Activated T-helper 1 cell treated with anti-CD3 and anti-CD28 coated beads, Interleukin-12 subunit alpha, Interleukin-12 subunit beta, Interleukin-2, Interleukin-4 antibody, amounts not matched to agents 30 ng/mL and 10 ng/mL and 1 ng/mL, durations not matched to agents 14 hours and 24 hours and 36 hours (primary cell): Measurements from ENCODE around the gene COMMD6. TPM values are rescaled to one million over a fixed set of nuclear protein-coding genes. Genes with fewer than 3 reads are reported as not detected.
A peak's percentile ranks its signal among the peaks of the same experiment; 100 is the strongest.
"Not testable (repeated sequence)": the region's sequence is repeated elsewhere in the genome, so short reads cannot be mapped to it uniquely, and the experiment has no call there.

Experiments used
- DNase-seq: peaks from one replicate; pipeline ENCODE4 v3.0.0; 2021; ENCODE audit warnings: low spot score
- H3K27ac Mint-ChIP-seq: one replicate; pipeline ENCODE4 v1.8.0; 2021; ENCODE audit warnings: mild to moderate bottlenecking, mixed read lengths
- H3K27me3 Mint-ChIP-seq: one replicate; pipeline ENCODE4 v1.8.0; 2022; ENCODE audit warnings: mild to moderate bottlenecking, moderate library complexity, mixed read lengths; ENCODE audit not compliant: insufficient read depth
- H3K36me3 Mint-ChIP-seq: one replicate; pipeline ENCODE4 v1.8.0; 2021; ENCODE audit warnings: low read depth, mixed read lengths
- H3K4me1 Mint-ChIP-seq: one replicate; pipeline ENCODE4 v1.8.0; 2021; ENCODE audit warnings: low read depth, mixed read lengths
- H3K4me3 Mint-ChIP-seq: one replicate; pipeline ENCODE4 v1.8.0; 2021; ENCODE audit warnings: mild to moderate bottlenecking, moderate library complexity, mixed read lengths
- H3K9me3 Mint-ChIP-seq: one replicate; pipeline ENCODE4 v1.8.0; 2021; ENCODE audit warnings: mixed read lengths
- intact Hi-C: fragments of 100-400 bp; cut with micrococcal nuclease; formaldehyde crosslinking; loops from one replicate; pipeline ENCODE4 v1.15.1; 2024
- total RNA-seq: library from RNA; stranded (reverse); gene quantifications from 2 replicates; pipeline ENCODE4 v1.2.3, GENCODE V29; 2022

COMMD6 gene
- total RNA-seq, 1 donor from 2014 or later: 88.7 TPM

DNA sequence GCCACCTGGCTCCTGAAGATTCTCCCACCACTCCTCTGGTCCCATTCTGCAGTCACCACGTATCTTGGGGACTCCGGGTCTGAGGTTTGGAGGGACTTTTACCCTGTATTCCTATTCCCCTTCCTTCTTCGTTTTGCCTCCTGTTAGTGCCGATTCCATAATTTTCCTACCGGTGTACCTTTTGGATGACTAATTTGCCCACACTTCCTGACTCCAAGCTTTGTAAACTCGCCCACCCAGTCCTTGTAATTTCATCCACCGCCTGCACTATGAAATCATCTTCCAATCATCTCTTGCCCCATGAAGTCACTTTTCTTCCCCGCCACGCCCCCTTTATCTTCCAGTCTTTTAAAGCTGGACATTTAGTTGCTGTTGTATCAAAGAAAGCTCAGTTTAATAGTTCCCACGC is 12.5 kb upstream of the COMMD6 start:
- peak overlapping the region; percentile 98 for H3K27ac Mint-ChIP-seq
- no peaks in the 10 kb centered on the region for H3K27me3 Mint-ChIP-seq
- peaks cover 25% of the 10 kb centered on the region for H3K36me3 Mint-ChIP-seq
- intact Hi-C loops: no loop called here
- H3K9me3 Mint-ChIP-seq: no peaks in the 10 kb centered on the region
- H3K4me1 Mint-ChIP-seq: peaks cover 45% of the 10 kb centered on the region
- DNase-seq: no peak
- H3K4me3 Mint-ChIP-seq: peak overlapping the region; percentile 99

DNA sequence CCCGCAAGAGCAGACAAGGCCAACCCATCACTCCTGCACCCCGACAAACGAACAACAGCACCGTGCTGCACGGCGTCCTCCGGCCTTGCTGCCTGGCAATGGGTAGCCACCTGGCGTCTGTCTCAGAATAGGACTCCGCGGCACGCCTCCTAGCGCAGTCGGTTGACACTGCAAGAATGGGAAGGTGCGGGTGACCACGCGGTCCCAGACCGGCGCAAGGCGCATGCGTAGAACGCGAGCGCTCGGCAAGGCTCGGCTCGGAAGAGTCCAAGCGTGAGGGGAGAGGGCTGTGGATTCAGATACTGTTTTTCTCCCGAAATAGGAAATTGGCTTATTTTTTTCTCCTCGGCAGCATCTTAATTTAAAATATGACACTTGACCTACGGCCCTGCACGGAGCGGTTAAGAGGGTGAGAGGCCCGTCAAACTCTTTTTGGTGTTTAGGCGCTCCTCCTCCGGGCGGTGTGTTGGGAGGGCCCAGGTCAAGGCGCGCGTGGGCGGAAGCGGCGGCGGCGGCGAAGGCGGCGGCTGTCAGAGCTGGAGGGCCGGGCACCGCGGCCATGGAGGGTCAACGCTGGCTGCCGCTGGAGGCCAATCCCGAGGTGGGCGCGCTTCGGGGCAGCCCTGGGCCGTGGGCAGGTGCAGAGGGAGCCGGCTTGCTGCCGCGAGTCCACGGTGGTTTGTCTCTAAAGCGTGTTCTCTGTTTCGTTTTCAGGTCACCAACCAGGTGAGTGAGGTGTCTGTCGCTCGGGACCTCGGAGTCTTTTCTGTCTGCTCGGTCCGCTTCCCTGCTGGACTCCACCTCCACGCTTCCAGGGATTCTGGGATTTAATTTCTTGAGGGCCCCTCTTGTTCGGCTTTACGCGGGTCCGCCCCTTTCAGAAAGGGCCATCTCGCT is 11.9 kb upstream of the COMMD6 start, which contains the start of gene UCHL3:
Gene UCHL3, plus strand, starts transcription at position 530 of the 897 bp plus-strand sequence. Its CDS starts 30 bp downstream, at position 560.
- intact Hi-C loops: loop anchor here (1.0 to 2.0 kb wide), 6 partner anchors 12 to 223 kb away; partner anchors contain the start of genes COMMD6, LMO7 and TBC1D4
- Mint-ChIP-seq H3K36me3 (peaks cover 19% of the 10 kb centered on the region), H3K27ac (peak within 1 kb of the TSS; percentile 98), H3K4me3 (peak within 1 kb of the TSS; percentile 99), H3K27me3 (no peaks in the 10 kb centered on the region), H3K4me1 (peaks cover 39% of the 10 kb centered on the region), H3K9me3 (no peaks in the 10 kb centered on the region)
- DNase-seq: peak; percentile 95

DNA sequence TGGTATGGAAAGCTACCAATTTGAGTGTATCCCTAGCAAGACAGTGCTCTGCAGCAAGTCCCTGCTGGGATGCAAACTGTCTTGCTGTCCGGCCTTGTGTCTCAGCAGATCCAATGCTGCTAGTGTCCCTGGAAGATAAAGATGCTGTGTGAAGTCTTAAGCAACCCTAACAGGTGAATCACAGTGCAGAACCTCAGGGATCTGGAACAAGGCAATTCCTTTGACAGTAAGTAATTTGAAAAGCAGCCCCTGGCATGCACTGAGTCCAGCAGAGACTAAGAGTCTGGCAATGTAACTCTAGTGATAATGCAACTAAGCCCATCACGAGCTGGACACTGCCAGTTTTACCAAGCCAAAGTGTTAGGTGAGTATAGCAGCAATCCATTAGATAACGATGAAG is 10.3 kb upstream of the COMMD6 start:
- Mint-ChIP-seq H3K4me1 (peaks cover 30% of the 10 kb centered on the region), H3K27me3 (no peaks in the 10 kb centered on the region), H3K9me3 (no peaks in the 10 kb centered on the region), H3K36me3 (peaks cover 6% of the 10 kb centered on the region), H3K4me3 (no peak overlapping the region), H3K27ac (no peak overlapping the region)
- DNase-seq: no peak
- intact Hi-C loops: loop anchor here (2.0 kb wide), 1 partner anchor 221 kb away; no protein-coding TSS in a partner anchor

DNA sequence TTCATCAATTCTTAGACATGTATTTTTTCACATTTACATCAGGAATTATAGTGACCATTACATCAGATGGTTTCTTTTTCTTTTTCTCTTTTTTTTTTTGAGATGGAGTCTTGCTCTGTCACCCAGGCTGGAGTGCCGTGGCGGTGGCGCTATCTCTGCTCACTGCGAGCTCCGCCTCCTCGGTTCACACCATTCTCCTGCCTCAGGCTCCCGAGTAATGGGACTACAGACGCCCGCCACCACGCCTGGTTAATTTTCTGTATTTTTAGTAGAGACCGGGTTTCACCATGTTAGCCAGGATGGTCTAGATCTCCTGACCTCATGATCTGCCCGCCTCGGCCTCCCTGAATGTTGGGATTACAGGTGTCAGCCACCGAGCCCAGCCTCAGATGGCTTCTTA is 7.7 kb upstream of the COMMD6 start:
- H3K9me3 Mint-ChIP-seq, H3K36me3 Mint-ChIP-seq, H3K27ac Mint-ChIP-seq, intact Hi-C loops, H3K27me3 Mint-ChIP-seq, DNase-seq, H3K4me3 Mint-ChIP-seq: not testable (repeated sequence)
- H3K4me1 Mint-ChIP-seq: peaks cover 21% of the 10 kb centered on the region

DNA sequence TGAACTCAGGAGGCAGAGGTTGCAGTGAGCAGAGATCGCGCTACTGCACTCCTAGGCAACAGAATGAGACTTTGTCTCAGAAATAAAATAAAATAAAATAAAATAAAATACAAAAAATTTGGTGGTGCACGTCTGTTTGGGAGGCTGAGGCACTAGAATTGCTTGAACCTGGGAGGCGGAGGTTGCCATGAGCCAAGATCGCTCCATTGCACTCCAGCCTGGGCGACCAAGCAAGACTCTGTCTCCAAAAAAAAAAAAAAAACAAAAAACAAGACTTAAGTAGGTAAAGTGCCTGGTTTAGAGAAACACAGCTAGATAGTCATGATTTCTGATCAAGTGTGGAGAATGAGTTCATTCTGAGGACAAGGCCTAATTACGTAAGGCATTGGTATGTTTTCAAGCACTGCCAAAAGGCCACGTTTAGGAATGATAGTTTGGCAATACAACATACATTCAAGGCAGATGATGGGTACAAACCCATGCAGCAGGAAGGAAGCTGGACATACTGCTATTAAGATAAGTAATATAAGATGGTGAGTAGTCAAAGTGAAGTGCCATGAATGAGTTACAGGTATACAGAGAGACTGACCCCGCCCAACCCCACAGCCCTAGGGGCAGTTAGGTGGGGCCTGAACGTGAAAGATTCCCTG is 7.2 kb upstream of the COMMD6 start:
- DNase-seq: no peak
- H3K27me3 Mint-ChIP-seq: no peaks in the 10 kb centered on the region
- intact Hi-C loops: no loop called here
- H3K36me3 Mint-ChIP-seq: peaks cover 3% of the 10 kb centered on the region
- no peak overlapping the region for H3K4me3 Mint-ChIP-seq
- peaks cover 17% of the 10 kb centered on the region for H3K4me1 Mint-ChIP-seq
- no peaks in the 10 kb centered on the region for H3K9me3 Mint-ChIP-seq
- no peak overlapping the region for H3K27ac Mint-ChIP-seq

DNA sequence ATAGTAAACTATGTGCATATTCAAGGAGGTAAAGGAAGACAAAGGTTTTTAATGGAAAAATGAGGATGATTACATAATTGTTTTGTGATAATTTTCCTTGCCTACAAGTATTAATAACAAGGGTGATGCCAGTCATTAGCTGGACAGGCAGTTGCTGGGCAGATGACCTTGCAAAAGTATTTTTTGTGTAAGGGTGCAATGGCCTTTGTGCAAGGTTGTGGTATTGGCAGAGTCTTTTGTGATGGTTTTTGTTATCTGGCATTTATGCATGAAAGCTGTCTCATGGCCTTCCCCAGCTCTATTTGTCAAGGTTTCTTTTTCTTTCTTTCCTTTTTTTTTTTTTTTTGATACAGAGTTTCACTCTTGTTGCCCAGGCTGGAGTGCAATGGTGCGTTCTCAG is 4.3 kb upstream of the COMMD6 start:
- Mint-ChIP-seq H3K4me3 (no peak overlapping the region), H3K27me3 (no peaks in the 10 kb centered on the region), H3K4me1 (peaks cover 14% of the 10 kb centered on the region), H3K27ac (no peak overlapping the region), H3K9me3 (no peaks in the 10 kb centered on the region), H3K36me3 (no peaks in the 10 kb centered on the region)
- intact Hi-C loops: no loop called here
- no peak for DNase-seq

DNA sequence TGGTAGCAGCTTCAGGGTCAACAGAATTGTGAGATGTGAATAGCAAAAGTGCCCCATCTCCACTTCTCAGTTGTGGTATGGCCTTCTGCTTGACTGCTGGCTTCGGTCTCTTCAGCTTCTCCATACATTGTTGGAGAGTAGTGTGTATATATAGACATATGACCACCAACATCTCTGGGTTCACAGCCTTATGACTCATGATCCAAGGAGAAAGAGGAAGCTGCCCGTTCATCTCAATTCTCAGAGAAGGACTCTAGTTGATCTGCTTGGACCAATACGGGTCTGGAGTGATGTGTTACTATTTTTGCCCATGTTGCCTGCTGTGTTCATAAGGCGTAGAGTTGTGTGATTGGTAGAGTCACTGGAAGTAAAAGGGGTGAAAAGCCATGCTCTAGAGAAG is 3.6 kb upstream of the COMMD6 start:
- intact Hi-C loops: no loop called here
- Mint-ChIP-seq H3K27me3 (no peaks in the 10 kb centered on the region), H3K9me3 (no peaks in the 10 kb centered on the region), H3K4me3 (no peak overlapping the region), H3K27ac (no peak overlapping the region), H3K4me1 (peaks cover 21% of the 10 kb centered on the region), H3K36me3 (peaks cover 5% of the 10 kb centered on the region)
- no peak for DNase-seq

DNA sequence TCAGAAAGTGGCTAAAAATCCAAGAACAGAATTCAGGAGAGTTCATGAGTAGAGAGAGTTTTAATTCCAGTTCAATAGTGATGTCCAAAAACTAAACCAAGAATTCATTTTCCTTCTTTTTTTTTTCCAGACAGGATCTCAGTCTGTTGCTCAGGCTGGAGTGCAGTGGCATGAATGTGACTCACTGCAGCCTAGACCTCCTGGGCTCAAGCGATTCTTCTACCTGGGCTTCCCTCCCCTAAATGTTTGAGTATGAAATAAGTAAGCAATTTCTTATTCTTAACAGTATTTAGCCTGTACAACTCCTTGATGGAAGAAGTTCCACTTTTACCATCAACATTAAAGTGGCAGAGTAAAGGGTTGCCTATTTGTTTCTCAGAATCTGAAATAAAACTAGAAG is 3.8 kb downstream of the COMMD6 start:
- H3K4me1 Mint-ChIP-seq: peaks cover 64% of the 10 kb centered on the region
- no peak overlapping the region for H3K4me3 Mint-ChIP-seq
- H3K27me3 Mint-ChIP-seq: no peaks in the 10 kb centered on the region
- peaks cover 31% of the 10 kb centered on the region for H3K36me3 Mint-ChIP-seq
- H3K9me3 Mint-ChIP-seq: no peaks in the 10 kb centered on the region
- H3K27ac Mint-ChIP-seq: no peak overlapping the region
- intact Hi-C loops: loop anchor here (10.0 kb wide), 2 partner anchors 1351 to 1399 kb away; partner anchors contain the start of genes KCTD12 and KLF12
- DNase-seq: no peak

DNA sequence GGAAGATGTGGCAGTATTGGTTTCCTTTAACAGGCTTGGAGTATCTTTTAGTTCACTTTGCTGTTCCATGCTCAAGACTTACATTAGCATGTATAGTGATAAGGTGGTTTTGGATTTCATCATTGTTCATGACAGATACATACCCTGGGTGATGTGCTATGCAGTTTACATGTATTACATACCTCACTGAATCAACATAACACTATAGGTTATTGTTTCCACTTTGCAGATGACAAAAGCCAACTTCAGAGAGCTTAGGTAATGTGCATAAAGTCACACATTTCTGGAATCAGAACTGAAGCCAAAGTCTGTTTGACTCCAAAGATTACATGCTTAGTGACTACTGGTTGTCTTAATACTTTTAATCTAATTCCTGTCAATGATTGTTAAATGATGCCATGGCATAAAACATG is 7.1 kb downstream of the COMMD6 start:
- H3K27ac Mint-ChIP-seq: peak overlapping the region; percentile 61
- H3K27me3 Mint-ChIP-seq: no peaks in the 10 kb centered on the region
- H3K9me3 Mint-ChIP-seq: no peaks in the 10 kb centered on the region
- DNase-seq: no peak
- intact Hi-C loops: loop anchor here (10.0 kb wide), 2 partner anchors 1354 to 1396 kb away; partner anchors contain the start of genes KCTD12 and KLF12
- H3K36me3 Mint-ChIP-seq: peaks cover 37% of the 10 kb centered on the region
- H3K4me1 Mint-ChIP-seq: peaks cover 43% of the 10 kb centered on the region
- no peak overlapping the region for H3K4me3 Mint-ChIP-seq

DNA sequence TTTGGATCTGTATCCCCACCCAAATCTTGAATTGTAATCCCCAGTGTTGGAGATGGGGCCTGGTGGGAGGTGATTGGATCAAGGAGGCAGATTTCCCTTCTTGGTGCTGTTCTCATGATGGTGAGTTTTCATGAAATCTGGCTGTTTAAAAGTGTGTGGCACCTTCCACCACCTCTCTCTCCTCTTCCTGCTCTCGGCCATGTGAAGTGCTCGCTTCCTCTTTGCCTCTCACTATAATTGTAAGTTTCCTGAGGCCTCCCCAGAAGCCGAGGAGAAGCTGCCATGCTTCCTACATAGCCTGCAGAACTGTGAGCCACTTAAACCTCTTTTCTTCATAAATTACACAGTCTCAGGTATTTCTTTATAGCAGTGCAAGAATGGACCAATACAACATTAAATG is 15.7 kb downstream of the COMMD6 start:
- H3K9me3 Mint-ChIP-seq: peaks cover 7% of the 10 kb centered on the region
- H3K27me3 Mint-ChIP-seq: no peaks in the 10 kb centered on the region
- no peak overlapping the region for H3K27ac Mint-ChIP-seq
- H3K4me1 Mint-ChIP-seq: no peaks in the 10 kb centered on the region
- DNase-seq: no peak
- intact Hi-C loops: no loop called here
- peaks cover 15% of the 10 kb centered on the region for H3K36me3 Mint-ChIP-seq
- H3K4me3 Mint-ChIP-seq: no peak overlapping the region

DNA sequence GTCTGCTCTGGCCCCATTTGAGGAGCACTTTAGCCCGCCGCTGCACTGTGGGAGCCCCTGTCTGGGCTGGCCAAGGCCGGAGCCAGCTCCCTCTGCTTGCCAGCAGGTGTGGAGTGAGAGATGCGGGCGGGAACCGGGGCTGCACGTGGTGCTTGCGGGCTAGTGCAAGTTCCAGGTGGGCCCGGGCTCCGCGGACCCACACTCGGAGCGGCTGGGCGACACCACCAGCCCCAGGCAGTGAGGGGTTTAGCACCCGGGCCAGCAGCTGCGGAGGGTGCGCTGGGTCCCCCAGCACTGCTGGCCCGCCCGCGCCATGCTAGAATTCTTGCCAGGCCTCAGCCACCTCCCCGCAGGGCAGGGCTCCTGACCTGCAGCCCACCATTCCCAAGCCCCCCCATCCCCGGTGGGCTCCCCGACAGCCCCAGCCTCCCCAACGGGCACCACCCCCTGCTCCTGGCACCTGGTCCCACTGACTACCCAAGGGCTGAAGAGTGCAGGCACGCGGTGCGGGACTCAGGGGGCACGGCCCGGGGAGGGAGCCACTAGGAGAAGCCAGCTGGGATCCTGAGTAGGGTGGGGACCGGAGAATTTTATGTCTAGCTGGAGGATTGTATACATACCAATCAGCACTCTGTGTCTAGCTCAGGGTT is 19.1 kb downstream of the COMMD6 start:
- intact Hi-C loops: no loop called here
- Mint-ChIP-seq H3K27me3 (no peaks in the 10 kb centered on the region), H3K9me3 (peaks cover 7% of the 10 kb centered on the region), H3K4me3 (no peak overlapping the region), H3K4me1 (peaks cover 5% of the 10 kb centered on the region), H3K27ac (no peak overlapping the region), H3K36me3 (peaks cover 1% of the 10 kb centered on the region)
- DNase-seq: no peak

DNA sequence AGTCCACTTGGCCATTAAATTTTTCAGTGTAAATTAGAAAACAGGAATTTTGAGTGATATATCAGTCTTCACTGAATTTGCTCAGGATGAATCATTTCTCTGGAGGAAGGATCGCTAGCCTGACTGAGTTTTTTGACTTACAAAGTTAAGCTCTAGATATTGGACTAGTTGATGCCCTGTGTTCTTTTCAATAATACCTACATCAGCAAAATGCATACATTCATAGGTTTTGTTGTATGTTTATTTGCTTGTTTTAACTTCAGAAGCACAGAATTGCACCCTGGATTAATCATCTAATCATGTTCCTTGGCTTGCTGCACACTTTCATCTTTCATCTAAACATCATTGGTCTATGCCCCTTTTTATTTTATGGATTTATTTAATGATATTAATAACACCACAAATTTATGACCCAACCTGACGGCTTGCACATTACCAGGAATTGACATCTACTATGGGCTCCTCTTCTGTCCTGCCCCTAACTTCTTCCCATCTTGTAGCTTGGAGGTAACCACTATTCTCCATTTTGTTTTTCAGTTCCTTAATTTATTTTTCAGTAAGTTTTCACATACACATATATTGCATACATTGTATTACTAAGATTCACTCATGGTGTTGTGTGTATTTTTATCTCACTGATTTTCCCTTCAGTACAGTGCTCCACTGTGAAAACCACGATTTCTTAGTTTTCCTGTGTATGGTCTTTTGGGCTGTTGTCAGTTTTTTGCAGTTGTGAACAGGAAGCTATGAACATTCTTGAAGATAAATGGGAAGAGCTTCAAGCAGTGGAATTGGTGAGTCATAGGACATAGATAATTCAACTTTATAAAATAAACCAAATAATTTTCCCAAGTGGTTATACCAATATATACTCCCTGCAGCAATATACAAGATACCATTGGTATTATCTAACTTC is 23.3 kb downstream of the COMMD6 start:
- Mint-ChIP-seq H3K27ac (no peak overlapping the region), H3K9me3 (peaks cover 4% of the 10 kb centered on the region), H3K36me3 (peaks cover 1% of the 10 kb centered on the region), H3K4me3 (no peak overlapping the region), H3K4me1 (peaks cover 10% of the 10 kb centered on the region), H3K27me3 (peaks cover 2% of the 10 kb centered on the region)
- no peak for DNase-seq
- intact Hi-C loops: no loop called here
